ENCODE data around the gene POP4. TPM values are rescaled to one million over a fixed set of nuclear protein-coding genes. Genes with fewer than 3 reads are reported as not detected.

Gene POP4
- total and polyA plus RNA-seq, 10 of the 15 experiments (the other 5 are each of a cell fraction or from before 2014, with no cell fraction given), result 52.1 to 231 (median 118) TPM

GRCh38 chr19:29610213-29610573 is 4.1 kb downstream of the POP4 start (continued):
- TF ChIP-seq, protein P1, sequence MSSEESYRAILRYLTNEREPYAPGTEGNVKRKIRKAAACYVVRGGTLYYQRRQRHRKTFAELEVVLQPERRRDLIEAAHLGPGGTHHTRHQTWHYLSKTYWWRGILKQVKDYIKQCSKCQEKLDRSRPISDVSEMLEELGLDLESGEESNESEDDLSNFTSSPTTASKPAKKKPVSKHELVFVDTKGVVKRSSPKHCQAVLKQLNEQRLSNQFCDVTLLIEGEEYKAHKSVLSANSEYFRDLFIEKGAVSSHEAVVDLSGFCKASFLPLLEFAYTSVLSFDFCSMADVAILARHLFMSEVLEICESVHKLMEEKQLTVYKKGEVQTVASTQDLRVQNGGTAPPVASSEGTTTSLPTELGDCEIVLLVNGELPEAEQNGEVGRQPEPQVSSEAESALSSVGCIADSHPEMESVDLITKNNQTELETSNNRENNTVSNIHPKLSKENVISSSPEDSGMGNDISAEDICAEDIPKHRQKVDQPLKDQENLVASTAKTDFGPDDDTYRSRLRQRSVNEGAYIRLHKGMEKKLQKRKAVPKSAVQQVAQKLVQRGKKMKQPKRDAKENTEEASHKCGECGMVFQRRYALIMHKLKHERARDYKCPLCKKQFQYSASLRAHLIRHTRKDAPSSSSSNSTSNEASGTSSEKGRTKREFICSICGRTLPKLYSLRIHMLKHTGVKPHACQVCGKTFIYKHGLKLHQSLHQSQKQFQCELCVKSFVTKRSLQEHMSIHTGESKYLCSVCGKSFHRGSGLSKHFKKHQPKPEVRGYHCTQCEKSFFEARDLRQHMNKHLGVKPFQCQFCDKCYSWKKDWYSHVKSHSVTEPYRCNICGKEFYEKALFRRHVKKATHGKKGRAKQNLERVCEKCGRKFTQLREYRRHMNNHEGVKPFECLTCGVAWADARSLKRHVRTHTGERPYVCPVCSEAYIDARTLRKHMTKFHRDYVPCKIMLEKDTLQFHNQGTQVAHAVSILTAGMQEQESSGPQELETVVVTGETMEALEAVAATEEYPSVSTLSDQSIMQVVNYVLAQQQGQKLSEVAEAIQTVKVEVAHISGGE (CRISPR knock-in tag; IDR thresholded peaks at IDR 0.05), result no peak
- no peak for TF ChIP-seq WRNIP1 (IDR thresholded peaks at IDR 0.05; ENCODE audit: borderline replicate concordance, low read depth, low read length)
- no peak for TF ChIP-seq PAX5 (IDR thresholded peaks at IDR 0.05; ENCODE audit: borderline replicate concordance, low read depth, low read length)

DNA sequence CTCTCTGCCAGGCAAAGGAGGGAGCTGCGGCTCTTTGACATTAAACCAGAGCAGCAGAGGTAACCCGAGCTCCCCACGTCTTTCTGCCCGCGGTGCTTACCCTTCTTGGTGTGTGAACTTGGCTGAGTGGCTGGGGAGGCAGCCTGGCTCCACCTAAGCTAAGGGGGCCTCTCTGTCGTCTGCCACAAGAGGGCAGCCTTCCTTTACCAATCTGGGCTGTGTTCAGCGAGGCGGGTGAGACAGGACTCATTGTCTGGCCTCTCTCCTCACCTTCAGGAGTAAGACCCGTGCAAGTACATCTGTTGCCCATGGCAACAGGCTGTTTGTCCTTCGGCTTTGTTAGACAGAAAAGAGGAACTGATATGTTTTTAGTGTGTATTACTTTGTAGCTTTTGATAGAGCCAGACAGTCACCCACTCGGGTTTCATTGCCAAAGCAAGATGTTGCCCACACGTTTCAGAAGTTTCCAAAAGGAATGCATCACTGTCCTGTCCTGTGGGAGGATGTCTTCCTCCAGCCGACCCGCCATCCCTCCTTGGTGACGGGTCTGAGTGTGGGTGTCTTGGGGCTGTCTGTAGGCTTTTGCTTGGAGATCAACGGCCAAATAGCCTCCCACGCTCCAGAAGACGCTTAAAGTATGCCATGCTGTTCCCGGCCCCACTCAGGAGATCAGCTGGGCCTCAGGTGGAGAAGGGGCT is 4.6 kb downstream of the POP4 start:
- Histone ChIP-seq H3K9ac (ENCODE audit: control insufficient read depth, insufficient read depth, low read length) (no peak overlapping the region), H3K27ac (ENCODE audit: control insufficient read depth, insufficient read depth) (no peak overlapping the region; the same call in 1 of the 2 replicates), H3K79me2 (ENCODE audit: control insufficient read depth, insufficient read depth, low read length) (peaks cover 13% of the 10 kb centered on the region), H2AFZ (ENCODE audit: control insufficient read depth, low read depth, low read length) (no peak overlapping the region; the same call in 1 of the 2 replicates), H3K36me3 (ENCODE audit: control insufficient read depth in 2 of 2, insufficient read depth in 2 of 2, low read length in 1 of 2) (peaks cover 16 to 24% of the 10 kb centered on the region in 2 experiments), H3K27me3 (replicated peaks in 1 of 2; ENCODE audit: control insufficient read depth in 2 of 2, insufficient read depth in 2 of 2, low read length in 1 of 2) (no peaks in the 10 kb centered on the region), H3K4me1 (ENCODE audit: control insufficient read depth, insufficient read depth, low read length) (peaks cover 17% of the 10 kb centered on the region), H3K4me3 (no peak overlapping the region), H4K20me1 (ENCODE audit: control insufficient read depth, insufficient read depth) (no peaks in the 10 kb centered on the region), H3K4me2 (ENCODE audit: control insufficient read depth, insufficient read depth) (no peak overlapping the region), H3K9me3 (replicated peaks; ENCODE audit: control insufficient read depth, insufficient read depth, low read length) (no peaks in the 10 kb centered on the region)
- POLR2A ChIA-PET, result interaction anchor here (1.2 to 2.7 kb wide), 4 partner anchors 54 to 102 kb away, joined by 4 to 10 read pairs (median 5); partner anchors contain the start of gene PLEKHF1
- RAD21 ChIA-PET (ENCODE audit: unreplicated experiment), result interaction anchor here (0.6 to 3.7 kb wide), 14 partner anchors 9 to 120 kb away, joined by 3 to 61 read pairs (median 4); partner anchors contain the start of genes C19orf12 and PLEKHF1
- intact Hi-C loops (cut with micrococcal nuclease; ENCODE audit: unreplicated experiment), result loop anchor here (1.0 kb wide), 3 partner anchors 55 to 106 kb away; partner anchors contain the start of gene PLEKHF1
- FAIRE-seq (peak; percentile 97), ATAC-seq (peak; percentile 94), DNase-seq (ENCODE audit: low read depth, low spot score) (peak; percentile 75)
- 21% methylated on average over 19 of the region's 19 CpGs for WGBS (ENCODE audit: insufficient coverage, insufficient replicate concordance, low lambda C conversion rate, missing lambda C conversion rate)
- in situ Hi-C loops (cut with MboI), result loop anchor here (10.0 kb wide), 1 partner anchor 54 kb away; the partner anchor contains the start of gene PLEKHF1
- no TSS peak for BruUV-seq (replicated peaks)
- SMC1A ChIA-PET (ENCODE audit: uncharacterized antibody, unreplicated experiment), result interaction anchor here (1.1 to 4.4 kb wide), 14 partner anchors 9 to 105 kb away, joined by 3 to 59 read pairs (median 6); partner anchors contain the start of genes C19orf12 and PLEKHF1
- CTCF ChIA-PET, result interaction anchor here (0.6 to 9.5 kb wide), 18 partner anchors 10 to 1326 kb away, joined by 3 to 237 read pairs (median 6); partner anchors contain the start of genes C19orf12 and PLEKHF1
- TF ChIP-seq LARP7 (IDR thresholded peaks at IDR 0.05) (0 out of 2 replicates have a peak, but pooled peaks have one; percentile 39), MEF2B (IDR thresholded peaks at IDR 0.05; ENCODE audit: partially characterized antibody, poor library complexity, severe bottlenecking) (peak; percentile 49), BHLHE40 (IDR thresholded peaks at IDR 0.05; ENCODE audit: borderline replicate concordance in 1 of 2, low read depth in 2 of 2, low read length in 1 of 2) (peak; percentile 77 to 84; a peak in 3 of 4 replicates), IKZF1 (conservative IDR thresholded peaks at IDR 0.05) (peak; percentile 50), ZBTB33 (IDR thresholded peaks at IDR 0.05) (no peak)
- TF ChIP-seq, protein P2, sequence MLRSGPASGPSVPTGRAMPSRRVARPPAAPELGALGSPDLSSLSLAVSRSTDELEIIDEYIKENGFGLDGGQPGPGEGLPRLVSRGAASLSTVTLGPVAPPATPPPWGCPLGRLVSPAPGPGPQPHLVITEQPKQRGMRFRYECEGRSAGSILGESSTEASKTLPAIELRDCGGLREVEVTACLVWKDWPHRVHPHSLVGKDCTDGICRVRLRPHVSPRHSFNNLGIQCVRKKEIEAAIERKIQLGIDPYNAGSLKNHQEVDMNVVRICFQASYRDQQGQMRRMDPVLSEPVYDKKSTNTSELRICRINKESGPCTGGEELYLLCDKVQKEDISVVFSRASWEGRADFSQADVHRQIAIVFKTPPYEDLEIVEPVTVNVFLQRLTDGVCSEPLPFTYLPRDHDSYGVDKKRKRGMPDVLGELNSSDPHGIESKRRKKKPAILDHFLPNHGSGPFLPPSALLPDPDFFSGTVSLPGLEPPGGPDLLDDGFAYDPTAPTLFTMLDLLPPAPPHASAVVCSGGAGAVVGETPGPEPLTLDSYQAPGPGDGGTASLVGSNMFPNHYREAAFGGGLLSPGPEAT (IDR thresholded peaks at IDR 0.05; ENCODE audit: low read depth), result no peak
- TF ChIP-seq, protein P3, sequence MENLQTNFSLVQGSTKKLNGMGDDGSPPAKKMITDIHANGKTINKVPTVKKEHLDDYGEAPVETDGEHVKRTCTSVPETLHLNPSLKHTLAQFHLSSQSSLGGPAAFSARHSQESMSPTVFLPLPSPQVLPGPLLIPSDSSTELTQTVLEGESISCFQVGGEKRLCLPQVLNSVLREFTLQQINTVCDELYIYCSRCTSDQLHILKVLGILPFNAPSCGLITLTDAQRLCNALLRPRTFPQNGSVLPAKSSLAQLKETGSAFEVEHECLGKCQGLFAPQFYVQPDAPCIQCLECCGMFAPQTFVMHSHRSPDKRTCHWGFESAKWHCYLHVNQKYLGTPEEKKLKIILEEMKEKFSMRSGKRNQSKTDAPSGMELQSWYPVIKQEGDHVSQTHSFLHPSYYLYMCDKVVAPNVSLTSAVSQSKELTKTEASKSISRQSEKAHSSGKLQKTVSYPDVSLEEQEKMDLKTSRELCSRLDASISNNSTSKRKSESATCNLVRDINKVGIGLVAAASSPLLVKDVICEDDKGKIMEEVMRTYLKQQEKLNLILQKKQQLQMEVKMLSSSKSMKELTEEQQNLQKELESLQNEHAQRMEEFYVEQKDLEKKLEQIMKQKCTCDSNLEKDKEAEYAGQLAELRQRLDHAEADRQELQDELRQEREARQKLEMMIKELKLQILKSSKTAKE (IDR thresholded peaks at IDR 0.05; ENCODE audit: low read depth, poor library complexity, severe bottlenecking), result peak; percentile 76
